Measurements from ENCODE around the gene SLC16A13. TPM values are rescaled to one million over a fixed set of nuclear protein-coding genes. Genes with fewer than 3 reads are reported as not detected.

SLC16A13 gene
- total and polyA plus RNA-seq, 10 of the 15 experiments (the other 5 are each of a cell fraction or from before 2014, with no cell fraction given) = 0.34 to 12.1 (median 3.3) TPM

- TF ChIP-seq ZBTB40 (IDR thresholded peaks at IDR 0.05; ENCODE audit: borderline replicate concordance) = peak; percentile 55; the same call in 1 of the 2 replicates
- peak; percentile 87 for TF ChIP-seq SMC3 (IDR thresholded peaks at IDR 0.05; ENCODE audit: borderline replicate concordance, low read length)
- no peak for TF ChIP-seq CHD2 (IDR thresholded peaks at IDR 0.05; ENCODE audit: borderline replicate concordance, low read depth, low read length)
- TF ChIP-seq CHD1 (IDR thresholded peaks at IDR 0.05; ENCODE audit: low read depth, low read length) = no peak
- TF ChIP-seq RAD21 (IDR thresholded peaks at IDR 0.05; ENCODE audit: insufficient read depth, low read depth, low read length) = peak; percentile 95
- 0 out of 2 replicates have a peak, but pooled peaks have one; percentile 28 for TF ChIP-seq NBN (IDR thresholded peaks at IDR 0.05)
- TF ChIP-seq RB1 (IDR thresholded peaks at IDR 0.05; ENCODE audit: borderline replicate concordance) = 0 out of 2 replicates have a peak, but pooled peaks have one; percentile 70
- no peak for TF ChIP-seq PRDM15 (CRISPR knock-in tag; IDR thresholded peaks at IDR 0.05)
- TF ChIP-seq SMARCA5 (IDR thresholded peaks at IDR 0.05) = peak; percentile 63; the same call in 1 of the 2 replicates
Observed at GRCh38 chr17:7045492-7046126, 9.8 kb downstream of the SLC16A13 start (continued).

Data from GM12878 (cell line).